ENCODE results near the gene ABCC6.

DNA sequence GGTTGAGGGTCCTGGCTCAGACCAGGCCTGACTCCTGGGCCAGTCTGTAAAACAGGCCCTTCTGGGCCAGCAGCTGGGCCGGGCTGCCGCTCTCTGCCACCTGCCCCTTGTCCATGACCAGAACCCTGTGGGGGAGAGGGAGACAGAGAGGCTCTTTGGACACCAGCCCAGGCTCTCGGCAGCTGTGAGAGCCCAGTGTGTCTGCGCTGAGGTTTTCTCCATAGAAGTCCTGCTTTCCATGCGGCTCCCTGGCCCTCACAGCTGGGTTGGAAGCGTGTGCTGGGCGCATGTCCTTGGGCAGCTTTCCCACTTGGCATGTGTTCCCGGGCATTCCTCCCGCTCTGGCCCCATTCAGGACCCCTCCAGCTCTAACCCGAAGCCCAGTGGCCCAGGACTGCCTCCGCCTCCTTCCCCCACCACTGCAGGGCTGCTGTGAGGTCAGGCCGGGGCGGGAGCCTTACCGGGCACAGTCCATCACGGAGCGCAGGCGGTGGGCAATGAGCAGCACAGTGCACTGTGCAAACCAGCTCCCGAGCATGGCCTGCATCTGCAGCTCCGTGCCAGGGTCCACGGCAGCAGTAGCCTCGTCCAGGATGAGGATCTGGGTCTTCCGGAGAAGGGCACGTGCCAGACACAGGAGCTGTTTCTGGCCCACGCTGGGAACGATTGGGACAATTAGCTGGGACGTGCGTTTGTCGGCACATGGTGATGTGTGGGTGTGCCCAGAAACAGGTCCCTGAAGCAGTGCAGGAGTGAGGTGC is 73.0 kb downstream of the ABCC6 start:
- TF ChIP-seq, protein P1, sequence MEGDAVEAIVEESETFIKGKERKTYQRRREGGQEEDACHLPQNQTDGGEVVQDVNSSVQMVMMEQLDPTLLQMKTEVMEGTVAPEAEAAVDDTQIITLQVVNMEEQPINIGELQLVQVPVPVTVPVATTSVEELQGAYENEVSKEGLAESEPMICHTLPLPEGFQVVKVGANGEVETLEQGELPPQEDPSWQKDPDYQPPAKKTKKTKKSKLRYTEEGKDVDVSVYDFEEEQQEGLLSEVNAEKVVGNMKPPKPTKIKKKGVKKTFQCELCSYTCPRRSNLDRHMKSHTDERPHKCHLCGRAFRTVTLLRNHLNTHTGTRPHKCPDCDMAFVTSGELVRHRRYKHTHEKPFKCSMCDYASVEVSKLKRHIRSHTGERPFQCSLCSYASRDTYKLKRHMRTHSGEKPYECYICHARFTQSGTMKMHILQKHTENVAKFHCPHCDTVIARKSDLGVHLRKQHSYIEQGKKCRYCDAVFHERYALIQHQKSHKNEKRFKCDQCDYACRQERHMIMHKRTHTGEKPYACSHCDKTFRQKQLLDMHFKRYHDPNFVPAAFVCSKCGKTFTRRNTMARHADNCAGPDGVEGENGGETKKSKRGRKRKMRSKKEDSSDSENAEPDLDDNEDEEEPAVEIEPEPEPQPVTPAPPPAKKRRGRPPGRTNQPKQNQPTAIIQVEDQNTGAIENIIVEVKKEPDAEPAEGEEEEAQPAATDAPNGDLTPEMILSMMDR (IDR thresholded peaks at IDR 0.05) = no peak
- TF ChIP-seq EZH2 (IDR thresholded peaks at IDR 0.05; ENCODE audit: borderline replicate concordance, insufficient read depth, low read depth, low read length, poor library complexity, severe bottlenecking) = no peak
